ENCODE data around the gene LAGE3.

DNA sequence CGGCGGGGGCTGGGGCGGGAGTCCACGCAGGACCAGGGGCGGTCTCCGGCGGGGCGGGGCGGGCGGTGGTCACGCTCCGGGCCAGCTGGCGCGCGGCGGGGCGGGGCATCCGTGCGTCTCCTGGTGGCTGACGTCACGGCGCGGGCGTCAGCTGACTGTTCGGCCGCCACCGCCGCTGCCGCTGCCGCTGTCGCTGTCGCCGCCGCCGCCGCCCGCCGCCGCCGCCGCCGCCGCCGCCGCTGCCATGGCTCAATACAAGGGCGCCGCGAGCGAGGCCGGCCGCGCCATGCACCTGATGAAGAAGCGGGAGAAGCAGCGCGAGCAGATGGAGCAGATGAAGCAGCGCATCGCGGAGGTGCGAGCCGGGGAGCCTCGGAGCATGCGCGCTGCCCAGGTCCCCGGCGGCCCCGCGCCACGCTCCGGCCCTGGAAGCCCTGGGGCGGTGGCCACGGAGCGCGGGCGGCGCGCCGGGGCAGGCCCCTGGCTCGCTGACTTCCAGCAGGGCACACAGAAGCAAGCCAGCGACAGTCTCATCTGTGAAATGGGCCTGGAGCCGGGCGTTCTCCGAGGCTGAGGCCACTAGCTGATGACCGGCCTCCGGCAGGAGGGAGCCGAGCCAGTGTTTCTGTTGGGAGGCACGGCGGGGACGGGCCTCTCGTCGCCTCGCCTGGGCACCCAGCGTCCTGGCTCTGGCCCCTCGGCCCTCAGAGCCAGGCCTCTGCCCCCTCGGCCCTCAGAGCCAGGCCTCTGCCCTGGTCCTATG lies 34.9 kb downstream of the LAGE3 start, which contains the start of gene FAM50A:
- TF ChIP-seq, protein P1, sequence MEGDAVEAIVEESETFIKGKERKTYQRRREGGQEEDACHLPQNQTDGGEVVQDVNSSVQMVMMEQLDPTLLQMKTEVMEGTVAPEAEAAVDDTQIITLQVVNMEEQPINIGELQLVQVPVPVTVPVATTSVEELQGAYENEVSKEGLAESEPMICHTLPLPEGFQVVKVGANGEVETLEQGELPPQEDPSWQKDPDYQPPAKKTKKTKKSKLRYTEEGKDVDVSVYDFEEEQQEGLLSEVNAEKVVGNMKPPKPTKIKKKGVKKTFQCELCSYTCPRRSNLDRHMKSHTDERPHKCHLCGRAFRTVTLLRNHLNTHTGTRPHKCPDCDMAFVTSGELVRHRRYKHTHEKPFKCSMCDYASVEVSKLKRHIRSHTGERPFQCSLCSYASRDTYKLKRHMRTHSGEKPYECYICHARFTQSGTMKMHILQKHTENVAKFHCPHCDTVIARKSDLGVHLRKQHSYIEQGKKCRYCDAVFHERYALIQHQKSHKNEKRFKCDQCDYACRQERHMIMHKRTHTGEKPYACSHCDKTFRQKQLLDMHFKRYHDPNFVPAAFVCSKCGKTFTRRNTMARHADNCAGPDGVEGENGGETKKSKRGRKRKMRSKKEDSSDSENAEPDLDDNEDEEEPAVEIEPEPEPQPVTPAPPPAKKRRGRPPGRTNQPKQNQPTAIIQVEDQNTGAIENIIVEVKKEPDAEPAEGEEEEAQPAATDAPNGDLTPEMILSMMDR (tag by site-specific recombination; IDR thresholded peaks at IDR 0.05), result no peak
- TF ChIP-seq ZNF560 (tag by site-specific recombination; IDR thresholded peaks at IDR 0.05; ENCODE audit: borderline replicate concordance) (no peak), MEIS1 (CRISPR knock-in tag; IDR thresholded peaks at IDR 0.05; ENCODE audit: borderline replicate concordance) (no peak), ZNF133 (tag by site-specific recombination; IDR thresholded peaks at IDR 0.05) (no peak), ZNF530 (tag by site-specific recombination; IDR thresholded peaks at IDR 0.05; ENCODE audit: low read depth) (no peak), ZEB2 (tag by site-specific recombination; IDR thresholded peaks at IDR 0.05) (no peak), ZSCAN30 (tag by site-specific recombination; IDR thresholded peaks at IDR 0.05) (peak; percentile 54; the same call in 1 of the 2 replicates)
- TF ChIP-seq, protein P2, sequence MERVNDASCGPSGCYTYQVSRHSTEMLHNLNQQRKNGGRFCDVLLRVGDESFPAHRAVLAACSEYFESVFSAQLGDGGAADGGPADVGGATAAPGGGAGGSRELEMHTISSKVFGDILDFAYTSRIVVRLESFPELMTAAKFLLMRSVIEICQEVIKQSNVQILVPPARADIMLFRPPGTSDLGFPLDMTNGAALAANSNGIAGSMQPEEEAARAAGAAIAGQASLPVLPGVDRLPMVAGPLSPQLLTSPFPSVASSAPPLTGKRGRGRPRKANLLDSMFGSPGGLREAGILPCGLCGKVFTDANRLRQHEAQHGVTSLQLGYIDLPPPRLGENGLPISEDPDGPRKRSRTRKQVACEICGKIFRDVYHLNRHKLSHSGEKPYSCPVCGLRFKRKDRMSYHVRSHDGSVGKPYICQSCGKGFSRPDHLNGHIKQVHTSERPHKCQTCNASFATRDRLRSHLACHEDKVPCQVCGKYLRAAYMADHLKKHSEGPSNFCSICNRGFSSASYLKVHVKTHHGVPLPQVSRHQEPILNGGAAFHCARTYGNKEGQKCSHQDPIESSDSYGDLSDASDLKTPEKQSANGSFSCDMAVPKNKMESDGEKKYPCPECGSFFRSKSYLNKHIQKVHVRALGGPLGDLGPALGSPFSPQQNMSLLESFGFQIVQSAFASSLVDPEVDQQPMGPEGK (tag by site-specific recombination; IDR thresholded peaks at IDR 0.05), result no peak

Data from HEK293 (cell line).